ENCODE data around the gene ATG2A.

The ATG2A gene

DNA sequence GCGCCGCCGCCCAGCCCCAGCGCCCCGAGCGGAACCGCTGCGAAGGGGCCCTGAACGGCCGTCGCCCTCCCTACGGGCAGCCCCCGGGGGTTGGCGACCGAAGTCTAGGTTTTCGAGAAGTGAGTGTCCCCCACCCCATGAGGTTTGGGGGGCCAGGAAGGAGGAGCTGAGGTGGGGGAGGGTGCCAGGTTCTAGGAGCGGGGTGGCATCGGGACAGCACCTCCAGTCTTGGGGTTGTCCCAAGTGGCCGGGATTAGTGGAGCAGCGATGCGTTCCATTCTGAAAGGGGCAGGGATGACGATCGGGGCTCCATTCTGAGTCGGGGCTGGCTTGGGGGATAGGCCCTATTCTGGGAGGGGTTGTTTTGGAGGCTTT lies 7.9 kb upstream of the ATG2A start:
- no peak for DNase-seq (ENCODE audit: low read depth in 1 of 2, low spot score in 1 of 2)

DNA sequence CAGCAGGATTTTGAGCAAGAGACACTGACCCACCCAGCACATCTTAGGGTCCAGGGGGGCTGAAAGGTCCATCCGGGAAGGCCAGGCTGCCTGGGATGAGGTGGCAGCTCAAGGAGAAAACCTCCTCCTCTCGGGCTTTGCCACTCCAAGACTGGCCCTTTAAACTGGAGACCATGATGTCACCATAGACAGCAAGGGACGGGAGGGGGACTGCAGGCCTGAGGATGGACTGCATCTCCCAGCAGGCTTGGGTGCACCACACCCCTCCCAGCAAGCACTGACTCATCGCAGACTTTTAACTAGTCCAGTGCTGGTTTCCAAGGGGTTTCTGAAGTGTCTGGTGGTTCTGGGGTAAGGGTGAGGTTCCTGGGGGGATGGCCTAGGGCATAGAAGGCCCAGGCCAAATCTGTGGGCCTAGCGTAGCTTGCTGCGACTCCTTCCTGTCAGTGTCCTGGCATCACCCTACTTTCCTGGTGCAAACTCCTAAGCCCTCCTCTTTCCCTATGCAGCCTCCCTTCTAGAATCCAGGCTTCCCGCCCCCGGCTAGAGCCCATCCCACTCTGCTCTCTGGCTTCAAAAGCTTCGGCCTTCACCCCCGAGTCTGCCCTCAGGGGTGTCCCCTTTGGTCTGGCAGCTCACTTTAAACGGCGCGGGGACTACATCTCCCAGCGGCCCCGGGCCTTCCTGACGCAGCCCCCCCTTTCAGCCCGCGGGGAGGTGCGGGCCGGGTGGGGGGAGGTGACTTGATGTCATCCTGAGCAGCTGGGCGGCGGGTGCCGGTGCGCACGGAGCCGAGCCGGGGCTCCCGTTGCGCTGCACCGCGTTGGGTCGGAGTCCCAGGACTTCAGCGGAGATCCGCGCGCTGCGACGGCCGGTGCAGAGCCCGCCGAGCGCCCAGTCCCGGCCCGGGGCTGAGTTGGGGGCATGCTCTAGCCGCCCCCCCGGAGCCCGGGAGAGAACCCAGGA lies 7.2 kb upstream of the ATG2A start, which contains the start of gene PPP2R5B:
TSS of gene PPP2R5B (plus strand) at position 746 of the 966 bp plus-strand sequence. CDS start 1,046 bp downstream, outside the sequence.
- DNase-seq (ENCODE audit: low read depth in 1 of 2, low spot score in 1 of 2): peak; percentile 71 to 85

DNA sequence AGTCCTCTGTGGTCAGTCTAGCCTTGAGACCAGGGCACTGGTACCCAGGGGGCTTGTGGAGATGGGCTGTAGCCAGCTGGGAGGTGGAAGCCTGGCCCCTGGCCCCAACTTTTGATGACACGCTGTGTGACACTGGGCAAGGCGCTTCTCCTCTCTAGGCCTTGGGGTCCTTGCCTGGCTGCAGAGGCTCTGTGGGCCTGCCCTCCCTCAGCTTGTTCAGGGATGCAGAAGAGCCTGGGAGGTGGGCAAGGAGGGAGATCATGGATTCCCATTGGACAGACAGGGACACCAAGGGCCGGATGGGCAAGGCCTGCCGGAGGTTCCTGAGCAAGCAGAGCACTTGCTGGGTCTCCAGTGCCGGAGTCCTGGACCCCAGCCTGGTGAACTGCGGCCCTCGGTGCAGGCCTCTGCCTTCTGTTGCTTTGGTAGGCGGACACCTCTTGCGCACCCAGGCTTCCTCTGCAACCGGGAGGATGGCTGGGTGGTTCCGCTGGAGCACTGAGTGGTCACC lies 6.2 kb upstream of the ATG2A start:
- no peak for DNase-seq (ENCODE audit: low read depth in 1 of 2, low spot score in 1 of 2)

DNA sequence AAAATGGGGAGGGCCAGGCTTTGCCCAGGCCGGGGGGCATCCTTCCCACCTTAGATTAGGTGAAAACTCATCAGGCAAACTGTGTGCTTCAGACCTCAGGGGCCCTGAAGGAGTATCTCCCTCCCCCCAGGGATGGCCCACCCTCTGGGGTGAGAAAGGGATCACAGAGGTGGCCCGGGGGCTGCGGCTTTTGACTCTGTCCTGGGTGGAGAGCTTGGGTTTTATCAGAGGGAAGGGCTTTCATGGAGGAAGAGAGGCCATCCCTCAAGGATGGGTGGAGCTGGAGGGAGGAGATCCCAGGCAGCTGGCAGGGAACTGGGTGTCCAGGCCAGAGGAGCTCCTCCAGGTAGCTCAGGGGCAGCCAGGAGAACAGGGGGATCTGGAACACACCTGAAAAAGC lies 4.4 kb upstream of the ATG2A start:
- DNase-seq (ENCODE audit: low read depth in 1 of 2, low spot score in 1 of 2): no peak

DNA sequence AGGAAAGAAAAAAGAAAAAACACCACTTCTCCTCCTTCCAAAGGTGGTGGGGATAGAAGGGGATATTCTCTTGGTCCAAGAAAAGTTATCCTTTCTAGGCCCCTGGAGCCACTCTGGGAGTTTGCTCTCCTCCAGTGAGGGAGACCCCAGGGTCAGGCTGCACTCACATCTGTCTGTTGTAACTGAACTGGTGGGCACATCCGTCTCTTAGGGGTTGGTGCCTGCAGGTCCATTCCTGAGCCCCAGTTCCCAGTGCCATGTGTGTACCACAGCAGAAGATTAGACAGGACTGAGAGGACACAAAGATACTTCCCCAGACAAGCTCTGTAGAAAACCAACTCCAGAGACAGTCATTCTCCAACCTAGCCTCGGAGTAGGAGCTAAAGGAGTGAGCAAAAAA lies 3.1 kb upstream of the ATG2A start:
- DNase-seq (ENCODE audit: low read depth in 1 of 2, low spot score in 1 of 2): no peak

DNA sequence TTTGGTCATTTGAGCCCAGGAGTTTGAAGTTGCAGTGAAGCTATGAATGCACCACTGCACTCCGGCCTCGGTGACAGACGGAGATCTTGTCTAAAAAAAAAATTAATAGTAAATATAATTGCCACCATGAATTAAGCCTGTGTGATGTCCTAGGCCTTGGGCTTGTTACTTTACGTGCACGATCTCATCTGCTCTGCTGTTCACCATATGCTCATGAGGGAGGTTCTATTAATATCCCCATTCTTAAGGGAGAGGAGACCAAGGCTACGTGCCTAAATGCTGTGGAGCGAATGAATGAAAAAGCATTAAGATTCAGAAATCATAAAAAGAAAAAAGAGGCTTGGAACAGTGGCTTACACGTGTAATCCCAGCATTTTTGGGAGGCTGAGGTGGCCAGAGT lies 2.6 kb upstream of the ATG2A start:
- no peak for DNase-seq (ENCODE audit: low read depth in 1 of 2, low spot score in 1 of 2)

DNA sequence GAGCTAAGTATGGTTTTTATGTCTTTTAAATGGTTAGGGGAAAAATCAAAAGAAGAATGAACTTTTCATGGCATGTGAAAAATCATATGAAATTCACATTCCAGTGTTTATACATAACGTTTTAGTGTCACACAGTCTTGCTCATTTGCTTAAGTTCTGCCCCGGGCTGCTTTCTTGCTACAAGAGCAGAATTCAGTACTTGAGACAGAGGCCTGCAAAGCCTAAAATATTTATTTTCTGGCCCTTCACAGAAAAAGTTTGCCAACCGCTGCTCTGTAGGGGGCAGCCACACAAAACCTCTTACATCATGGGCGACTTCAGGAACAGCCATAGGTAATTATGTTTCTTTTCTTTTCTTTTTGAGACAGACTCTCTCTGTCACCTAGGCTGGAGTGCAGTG lies 1.0 kb upstream of the ATG2A start:
- DNase-seq (ENCODE audit: low read depth in 1 of 2, low spot score in 1 of 2): no peak

DNA sequence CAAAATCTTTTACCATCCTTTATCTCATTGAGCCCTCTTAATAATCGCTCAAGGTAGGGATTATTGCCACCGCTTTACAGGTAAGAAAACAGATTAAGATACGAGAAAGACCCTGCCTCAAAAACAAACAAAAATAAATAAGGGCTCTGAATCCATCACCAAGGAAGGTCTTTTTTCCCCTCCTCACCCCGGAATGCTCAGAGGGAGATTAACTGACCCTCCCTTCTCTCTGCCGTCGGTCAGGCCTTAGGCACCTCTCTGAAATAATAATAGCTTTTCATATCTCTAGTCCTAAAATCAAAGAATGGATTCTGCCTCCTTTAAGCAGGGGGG lies 620 bp upstream of the ATG2A start:
- no peak for DNase-seq (ENCODE audit: low read depth in 1 of 2, low spot score in 1 of 2)

DNA sequence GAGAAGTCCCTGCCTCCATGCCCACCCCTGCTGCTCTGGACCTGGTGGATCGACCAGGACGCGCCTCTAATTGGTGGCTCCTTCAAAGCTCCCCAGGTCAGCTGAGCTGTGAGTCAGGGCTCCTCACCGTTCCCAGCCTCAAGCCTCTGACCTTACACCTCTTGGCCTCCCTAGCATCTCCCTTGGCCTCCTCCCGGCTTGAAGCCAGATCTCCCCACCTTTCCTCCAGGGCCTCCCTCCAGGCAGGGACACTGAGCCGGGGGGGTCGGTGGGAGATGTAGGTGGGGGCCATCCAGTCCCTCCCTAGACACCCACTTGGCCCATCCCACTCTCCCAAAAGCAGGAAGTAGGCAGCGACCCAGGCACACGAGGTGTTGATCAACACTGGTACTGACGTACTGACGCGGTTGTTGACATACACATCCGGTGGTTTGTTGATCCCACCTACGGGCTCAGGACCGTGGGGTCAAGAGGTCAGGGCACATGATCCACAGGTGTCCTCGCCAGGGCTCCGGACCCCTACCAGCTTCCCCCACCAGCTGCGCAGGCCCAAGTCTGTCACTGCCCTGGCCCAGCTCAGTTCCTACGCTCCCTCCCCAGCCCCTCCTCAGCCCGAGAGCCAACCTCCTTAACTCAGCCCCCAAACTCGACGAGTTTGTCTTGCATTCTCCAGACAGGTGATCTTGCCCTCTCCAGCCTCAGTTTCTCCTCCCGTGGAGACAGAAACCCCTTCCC lies 802 bp downstream of the ATG2A start:
- no peak for DNase-seq (ENCODE audit: low read depth in 1 of 2, low spot score in 1 of 2)

DNA sequence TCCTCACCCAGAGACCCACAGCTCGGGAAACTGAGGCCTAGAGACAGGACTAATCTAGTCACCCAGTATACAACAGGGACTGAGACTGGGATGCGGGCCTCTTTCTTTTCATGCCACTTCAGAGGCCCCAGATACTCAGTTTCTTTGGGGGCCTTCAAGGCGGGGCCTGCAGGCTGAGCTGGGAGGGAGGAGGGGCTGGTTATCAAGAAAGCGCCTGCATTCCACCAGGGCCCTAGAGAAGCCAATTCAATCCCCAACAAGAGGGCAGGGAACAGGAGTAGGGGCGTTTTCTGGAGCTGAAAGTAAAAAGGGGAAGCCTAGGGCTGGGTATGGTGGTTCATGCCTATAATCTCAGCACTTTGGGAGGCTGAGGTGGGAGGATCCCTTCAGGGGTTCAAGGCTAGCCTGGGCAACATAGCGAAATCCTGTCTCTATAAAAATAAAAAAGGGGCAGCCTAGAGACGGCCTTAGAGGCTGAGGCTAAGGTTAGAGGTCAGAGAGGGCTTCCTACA lies 1.6 kb downstream of the ATG2A start:
- DNase-seq (ENCODE audit: low read depth in 1 of 2, low spot score in 1 of 2): no peak

DNA sequence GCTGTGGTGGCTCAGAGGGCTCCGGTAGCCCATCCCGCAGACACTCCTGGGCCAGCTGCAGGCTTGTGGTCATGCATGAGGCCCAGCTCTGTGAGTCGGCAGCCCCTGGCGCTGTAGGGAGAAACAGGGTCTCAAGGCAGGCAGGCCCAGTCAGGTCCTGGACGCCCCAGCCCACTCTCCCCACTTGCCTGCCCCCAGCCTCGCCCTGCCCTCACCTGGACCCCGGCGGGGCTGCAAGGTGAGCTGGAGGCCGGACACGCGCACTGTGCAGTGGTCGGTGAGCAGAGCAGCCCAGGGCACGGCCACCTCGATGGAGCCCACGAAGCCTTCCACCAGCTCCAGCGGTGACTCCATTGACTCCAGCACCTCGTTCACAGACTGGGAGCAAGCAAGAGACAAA lies 2.9 kb downstream of the ATG2A start:
- DNase-seq (ENCODE audit: low read depth in 1 of 2, low spot score in 1 of 2): no peak

DNA sequence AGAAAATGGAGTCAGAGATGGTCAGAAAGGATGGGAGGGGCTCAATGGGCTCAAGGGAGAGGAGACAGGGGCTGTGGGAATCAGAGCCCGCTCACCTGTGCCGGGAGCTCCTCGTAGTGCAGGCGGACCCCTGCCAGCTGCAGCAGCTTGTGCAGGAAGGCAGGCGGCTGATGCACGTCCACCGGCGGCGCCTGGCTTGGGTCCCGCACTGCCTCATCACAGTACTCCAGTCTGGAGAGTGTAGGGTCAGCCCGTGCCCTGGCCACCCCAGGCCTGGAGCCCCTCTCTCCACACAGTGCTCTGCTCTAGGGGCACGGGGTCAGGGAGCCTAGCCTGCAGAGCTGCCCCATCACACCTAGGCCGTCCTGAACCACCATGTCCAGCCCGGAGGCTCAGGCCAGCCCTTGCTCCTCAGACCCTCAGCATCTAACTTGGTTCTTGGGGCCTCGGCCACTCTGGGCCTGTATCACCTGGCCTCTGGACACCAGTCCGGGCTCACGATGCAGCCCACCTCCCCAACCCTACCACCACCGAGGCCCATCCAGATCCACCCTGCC lies 3.8 kb downstream of the ATG2A start:
- DNase-seq (ENCODE audit: low read depth in 1 of 2, low spot score in 1 of 2): no peak

DNA sequence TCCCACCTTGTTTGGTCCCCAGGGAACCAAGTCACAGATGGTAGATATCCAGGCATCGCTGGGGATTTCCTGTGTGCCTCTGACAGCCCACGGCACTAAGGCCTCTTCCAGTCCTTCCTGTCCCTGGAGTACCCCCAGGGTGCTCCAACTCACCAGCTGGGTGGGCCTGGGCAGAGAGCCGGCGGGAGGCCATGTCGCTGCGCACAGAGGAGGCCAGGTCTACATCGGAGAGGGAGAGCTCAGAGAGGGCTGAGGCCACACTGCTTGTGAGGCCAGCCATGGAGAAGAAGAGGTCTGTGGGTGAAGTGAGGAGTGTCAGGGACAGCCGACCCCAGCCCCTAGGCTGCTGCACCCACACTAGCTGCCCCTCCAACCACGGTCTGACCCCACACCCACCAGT lies 5.3 kb downstream of the ATG2A start:
- DNase-seq (ENCODE audit: low read depth in 1 of 2, low spot score in 1 of 2): no peak

DNA sequence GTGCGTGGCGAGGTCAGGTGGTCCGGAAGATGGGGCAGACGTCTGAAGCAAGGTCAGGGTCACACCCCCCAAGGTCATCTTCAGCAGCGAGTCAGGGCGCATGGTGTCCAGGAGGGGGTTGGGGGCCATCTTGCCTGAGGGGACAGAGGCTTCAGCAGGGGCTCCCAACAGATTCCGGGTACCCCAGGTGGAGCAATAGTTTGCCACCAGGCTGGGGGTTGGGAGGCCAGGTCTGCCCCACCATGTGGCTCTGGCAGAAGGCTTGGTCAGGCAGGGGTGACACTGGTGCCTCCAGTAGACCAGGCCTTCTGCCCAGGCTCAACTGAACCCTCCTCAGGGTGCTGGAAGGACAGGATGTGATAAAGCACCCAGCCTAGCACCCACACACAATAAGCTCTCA lies 5.9 kb downstream of the ATG2A start:
- DNase-seq (ENCODE audit: low read depth in 1 of 2, low spot score in 1 of 2): no peak

DNA sequence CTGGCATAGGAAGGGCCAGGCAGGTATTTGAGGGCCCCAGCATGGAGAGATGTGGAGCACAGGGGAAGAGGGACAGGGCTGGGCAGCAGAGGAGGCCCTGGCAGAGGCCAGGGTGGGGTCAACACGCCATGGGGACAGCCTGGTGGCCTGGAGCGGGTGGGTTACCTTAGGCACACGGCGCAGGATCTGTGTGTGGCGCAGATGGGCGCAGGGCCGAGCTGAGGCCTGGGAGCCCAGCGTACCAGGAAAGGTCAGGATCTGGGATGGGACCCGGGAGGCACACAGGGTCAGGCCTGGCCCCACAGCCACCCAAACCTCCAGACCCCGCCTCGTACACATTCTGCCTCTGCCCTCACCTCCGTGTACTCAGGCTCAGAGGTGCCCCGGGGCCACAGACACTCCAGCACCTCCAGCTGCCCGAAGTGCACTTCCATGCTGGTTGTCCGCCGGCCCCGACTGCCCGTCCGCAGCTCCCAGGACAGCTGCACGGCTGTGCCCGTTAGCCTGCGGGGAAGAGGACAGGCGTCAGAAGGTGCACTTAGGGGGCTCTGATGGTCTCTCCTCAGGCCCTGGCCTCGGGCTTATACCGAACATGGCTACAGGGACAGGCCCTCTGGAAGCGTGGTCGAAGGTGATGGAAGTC lies 6.4 kb downstream of the ATG2A start:
- DNase-seq (ENCODE audit: low read depth in 1 of 2, low spot score in 1 of 2): no peak

DNA sequence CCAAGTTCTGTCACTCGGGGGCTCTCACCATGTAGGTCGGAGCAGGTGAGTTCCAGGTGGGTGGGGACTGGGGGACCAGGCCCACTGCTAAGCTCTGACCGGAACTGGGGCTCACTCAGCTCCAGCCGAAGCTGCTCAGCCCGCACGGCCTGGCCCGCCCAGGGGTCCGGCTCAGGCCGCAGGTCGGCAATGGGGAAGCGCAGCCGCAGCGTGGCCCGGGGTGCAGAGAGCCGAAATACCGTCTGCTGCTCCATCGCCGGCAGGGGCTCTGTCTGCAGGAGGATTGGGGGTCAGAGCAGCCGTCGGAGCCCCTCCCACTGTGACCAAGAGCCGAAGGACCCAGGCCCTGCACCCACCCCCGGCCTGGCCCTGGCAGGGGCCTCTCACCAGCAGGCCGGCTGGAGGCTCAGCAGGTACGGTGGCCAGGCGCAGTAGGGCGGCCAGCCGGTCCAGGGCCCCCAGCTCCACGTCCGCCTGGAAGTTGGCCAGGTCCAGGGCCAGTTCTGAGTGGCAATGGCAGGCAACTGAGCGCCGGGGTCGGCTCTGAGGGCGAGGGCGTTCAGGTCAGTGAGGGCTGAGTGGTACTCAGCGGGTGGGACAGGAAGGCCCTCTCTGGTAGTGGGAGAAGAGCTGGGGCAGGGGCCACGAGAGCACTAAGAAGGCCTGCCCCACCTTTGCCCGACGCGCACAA lies 7.2 kb downstream of the ATG2A start:
- no peak for DNase-seq (ENCODE audit: low read depth in 1 of 2, low spot score in 1 of 2)

DNA sequence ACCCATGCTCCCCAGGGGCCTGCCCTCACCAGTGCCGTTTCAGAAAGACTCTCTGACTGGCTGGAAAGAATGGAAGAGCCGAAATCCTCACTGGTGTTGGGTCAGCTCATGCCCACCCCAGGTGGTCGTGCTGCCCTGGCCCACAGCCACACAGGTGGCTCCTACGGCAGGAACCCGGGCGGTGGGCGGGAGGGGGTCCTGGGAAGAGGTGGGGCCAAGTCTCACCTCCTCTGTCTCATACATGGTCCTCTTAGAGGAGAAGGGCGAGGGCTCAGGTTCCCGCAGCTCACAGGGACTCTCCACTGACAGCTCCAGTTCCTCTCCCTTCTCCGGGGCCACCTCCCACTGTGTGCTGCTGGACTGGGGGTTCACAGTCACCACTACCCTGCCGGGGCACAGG lies 8.2 kb downstream of the ATG2A start:
- DNase-seq (ENCODE audit: low read depth in 1 of 2, low spot score in 1 of 2): no peak

DNA sequence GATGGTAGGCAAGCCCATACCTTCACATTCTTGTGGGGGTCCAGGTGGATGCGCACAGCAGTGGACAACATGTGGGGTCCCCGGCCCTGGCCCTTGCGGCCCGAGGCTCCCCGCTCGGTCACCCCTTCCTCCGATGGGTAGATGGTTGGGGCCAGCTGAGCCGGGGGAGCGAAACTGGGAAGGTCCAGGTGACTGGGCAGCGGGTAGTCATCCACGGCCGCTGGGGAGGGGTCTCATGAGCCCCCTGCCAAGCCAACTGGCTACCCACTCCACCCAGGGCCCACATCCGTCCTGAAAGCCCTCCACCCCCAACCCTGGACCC lies 10.7 kb downstream of the ATG2A start:
- no peak for DNase-seq (ENCODE audit: low read depth in 1 of 2, low spot score in 1 of 2)

DNA sequence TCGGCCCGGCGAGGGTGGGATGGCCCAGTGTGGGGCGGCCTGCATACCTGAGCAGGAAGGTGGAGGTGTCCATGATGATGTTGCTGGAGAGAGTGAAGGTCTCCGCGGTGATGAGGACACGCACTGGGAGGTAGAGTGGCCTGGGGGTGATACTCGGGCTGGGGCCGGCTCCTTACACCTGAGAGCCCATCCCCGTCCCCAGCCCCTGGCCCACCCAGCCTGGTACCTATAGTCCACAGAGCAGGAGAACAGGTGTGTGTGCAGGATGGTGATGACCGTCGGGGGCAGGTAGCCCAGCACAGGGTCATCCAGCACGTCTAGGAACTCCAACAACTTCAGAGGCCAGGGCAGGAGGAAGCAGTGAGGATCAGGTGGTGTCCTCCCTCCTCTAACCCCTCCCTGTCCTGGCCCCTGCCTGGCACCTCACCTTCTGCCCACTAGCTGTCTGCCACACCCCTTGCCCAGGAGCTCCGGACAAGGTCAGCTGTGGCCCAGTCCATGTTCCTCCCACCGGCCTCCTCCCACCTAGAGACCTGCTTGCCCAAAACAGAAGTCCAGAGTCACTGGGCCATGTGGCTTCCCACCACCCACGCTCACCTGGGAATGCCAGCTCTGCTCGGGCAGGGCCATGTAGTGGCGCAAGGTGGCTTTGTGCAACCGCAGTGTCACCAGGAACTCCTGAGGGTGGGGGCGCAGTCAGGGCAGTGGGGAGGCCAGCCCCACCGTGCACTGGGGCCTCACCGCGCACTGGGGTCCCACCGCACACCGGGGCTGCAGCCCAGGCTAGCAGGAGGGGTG lies 11.3 kb downstream of the ATG2A start:
- DNase-seq (ENCODE audit: low read depth in 1 of 2, low spot score in 1 of 2): no peak

DNA sequence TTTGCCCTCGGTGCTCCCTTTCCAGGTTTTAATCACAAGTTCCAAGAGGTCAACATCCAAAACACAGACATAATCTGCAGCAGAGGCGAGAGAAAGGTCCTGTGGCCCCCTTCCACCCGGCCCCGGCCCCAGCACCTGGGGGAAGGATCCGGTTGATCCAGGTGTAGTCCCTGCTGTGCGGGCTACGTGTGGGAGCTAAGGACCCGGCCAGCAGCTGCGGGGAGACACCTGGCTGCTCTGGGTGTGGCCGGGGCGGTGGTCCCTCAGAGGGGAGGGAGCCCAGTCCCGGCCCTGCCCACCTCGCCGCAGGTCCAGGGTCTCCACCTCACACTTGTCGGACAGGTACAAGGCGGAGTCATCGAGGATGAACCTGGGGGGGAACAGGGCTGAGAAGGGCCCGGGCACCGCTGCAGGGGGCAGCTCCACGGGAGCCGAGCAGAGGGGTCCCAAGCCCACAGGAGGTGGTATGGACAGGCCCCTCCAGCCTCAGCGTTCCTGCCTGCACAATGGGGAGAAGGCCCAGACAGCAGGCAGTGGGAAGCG lies 13.6 kb downstream of the ATG2A start:
- no peak for DNase-seq (ENCODE audit: low read depth in 1 of 2, low spot score in 1 of 2)

Measured in activated T-helper 1 cell treated with anti-CD3 and anti-CD28 coated beads, Interleukin-2, amount 50 U/mL, for 16 hours (primary cell).